GM12878 (cell line): ENCODE results near the gene GTF2A1. TPM values are rescaled to one million over a fixed set of nuclear protein-coding genes. Genes with fewer than 3 reads are reported as not detected.

Source experiments
- ATAC-seq: fragments of 200-7000 bp; cut with Tn5 transposase; 3 replicates; pipeline ENCODE4 v1.9.1; 2020; ENCODE audit warnings: mild to moderate bottlenecking, moderate library complexity
- BruUV-seq: library from RNA; stranded (reverse); fragments of 400-500 nt; replicated peaks from 2 replicates; lab custom pipeline; 2021; lab: Mats Ljungman, UMichigan
- CTCF ChIA-PET: fragments of 300-600 bp; sonication (Branson Sonifier 250); formaldehyde crosslinking; extraction: SDS; loops from one replicate; lab custom pipeline; 2021; ENCODE audit warnings: inconsistent platforms; lab: Yijun Ruan, JAX
- POLR2A ChIA-PET: fragments of 350-600 bp; formaldehyde crosslinking; extraction: SDS; loops from one replicate; lab custom pipeline; 2021; ENCODE audit warnings: inconsistent platforms; lab: Charles Lee
- RAD21 ChIA-PET: fragments of 300-600 bp; sonication (Branson Sonifier 250); formaldehyde crosslinking; loops from one replicate; lab custom pipeline; 2023; ENCODE audit warnings: antibody characterized with exemption; ENCODE audit not compliant: unreplicated experiment; lab: Charles Lee
- SMC1A ChIA-PET: fragments of 300-600 bp; sonication (Branson Sonifier 250); formaldehyde crosslinking; loops from one replicate; lab custom pipeline; 2023; ENCODE audit not compliant: unreplicated experiment, uncharacterized antibody; lab: Charles Lee
- DNase-seq: peaks from one replicate; pipeline ENCODE4 v3.0.0-alpha.2; 2011; ENCODE audit warnings: low read depth, low spot score
- FAIRE-seq: peaks from 3 replicates; lab custom pipeline; 2011; peaks lifted over from hg19 to GRCh38; lab: Jason Lieb, UNC
- H2AFZ ChIP-seq: 2 replicates; pipeline ENCODE4 v1.6.0; 2011; ENCODE audit warnings: low read depth, low read length, control low read depth; ENCODE audit not compliant: control insufficient read depth
- H3K27ac ChIP-seq: 2 replicates; pipeline ENCODE4 v1.5.1; 2011; ENCODE audit warnings: control low read depth; ENCODE audit not compliant: control insufficient read depth, insufficient read depth
- H3K27me3 ChIP-seq, 2 experiments: replicated peaks in 1 of 2; 2 replicates each; pipeline versions ENCODE4 v1.6.0 to v1.6.1; 2011; ENCODE audit warnings: low read length in 1 of 2; ENCODE audit not compliant: control insufficient read depth in 2 of 2, insufficient read depth in 2 of 2
- H3K36me3 ChIP-seq, 2 experiments: 2 replicates each; pipeline ENCODE4 v1.5.1; 2011; ENCODE audit warnings: low read length in 1 of 2; ENCODE audit not compliant: control insufficient read depth in 2 of 2, insufficient read depth in 2 of 2
- H3K4me1 ChIP-seq: 2 replicates; pipeline ENCODE4 v1.6.1; 2011; ENCODE audit warnings: mild to moderate bottlenecking, low read length, moderate library complexity, mixed read lengths; ENCODE audit not compliant: control insufficient read depth, insufficient read depth
- H3K4me2 ChIP-seq: 2 replicates; pipeline ENCODE4 v1.6.0; 2011; ENCODE audit warnings: control low read depth; ENCODE audit not compliant: control insufficient read depth, insufficient read depth
- H3K4me3 ChIP-seq: fragments of 200-600 bp; sonication (generic); 2 replicates; pipeline ENCODE4 v1.5.1; 2016
- H3K79me2 ChIP-seq: 2 replicates; pipeline ENCODE4 v1.6.0; 2011; ENCODE audit warnings: low read length; ENCODE audit not compliant: control insufficient read depth, insufficient read depth
- H3K9ac ChIP-seq: 2 replicates; pipeline ENCODE4 v1.8.0; 2011; ENCODE audit warnings: low read length, control low read depth, mixed read lengths; ENCODE audit not compliant: control insufficient read depth, insufficient read depth
- H3K9me3 ChIP-seq: replicated peaks from 3 replicates; pipeline ENCODE4 v1.5.1; 2011; ENCODE audit warnings: mild to moderate bottlenecking, low read length; ENCODE audit not compliant: control insufficient read depth, insufficient read depth
- H4K20me1 ChIP-seq: 2 replicates; pipeline ENCODE4 v1.6.0; 2011; ENCODE audit not compliant: control insufficient read depth, insufficient read depth
- BMI1 ChIP-seq: fragments of 450-650 bp; IDR thresholded peaks from 2 replicates; pipeline ENCODE4 v1.6.1; 2016; ENCODE audit warnings: mild to moderate bottlenecking, moderate library complexity, borderline replicate concordance
- HCFC1 ChIP-seq: fragments of 150-350 bp; IDR thresholded peaks from 2 replicates; pipeline ENCODE4 v1.6.1; 2014; ENCODE audit warnings: low read length
- HDGF ChIP-seq: fragments of 450-650 bp; IDR thresholded peaks from 2 replicates; pipeline ENCODE4 v1.6.1; 2016; ENCODE audit warnings: antibody characterized with exemption
- KAT2A ChIP-seq: conservative IDR thresholded peaks from 2 replicates; pipeline ENCODE4 v1.6.1; 2011; ENCODE audit warnings: low read depth, low read length; ENCODE audit not compliant: control insufficient read depth
- MEF2B ChIP-seq: fragments of 450-650 bp; IDR thresholded peaks from 2 replicates; pipeline ENCODE4 v1.6.1; 2018; ENCODE audit warnings: mild to moderate bottlenecking, moderate library complexity; ENCODE audit not compliant: partially characterized antibody, poor library complexity, severe bottlenecking
- RBBP5 ChIP-seq: fragments of 200-600 bp; sonication (generic); conservative IDR thresholded peaks from 2 replicates; pipeline ENCODE4 v1.6.1; 2016
- YY1 ChIP-seq: IDR thresholded peaks from 2 replicates; pipeline ENCODE4 v1.6.1; 2011; ENCODE audit warnings: low read depth, mild to moderate bottlenecking, low read length
- WGBS: methylation state at CpG from one replicate; pipeline ENCODE4 v1.1.6; 2016; ENCODE audit warnings: low lambda C conversion rate; ENCODE audit not compliant: insufficient replicate concordance, insufficient coverage; ENCODE audit errors: missing lambda C conversion rate; 5-methylcytosine and 5-hydroxymethylcytosine counted together
- in situ Hi-C: fragments of 300-500 bp; cut with MboI; formaldehyde crosslinking; loops from 9 replicates; pipeline ENCODE4 v1.14.3; 2018; ENCODE audit warnings: mixed read lengths
- intact Hi-C: fragments of 100-400 bp; cut with micrococcal nuclease; formaldehyde crosslinking; loops from one replicate; pipeline ENCODE4 v1.14.2; 2022; ENCODE audit not compliant: unreplicated experiment
- polyA plus RNA-seq, 11 experiments: library from polyadenylated mRNA; depleted of rRNA in 4 of 11; unstranded in 6 of 11; stranded (reverse) in 5 of 11; fragments of >200 nt; fragmentation: Nextera tagmentation in 4 of 11; fragmentation: Illumina TruSeq in 1 of 11; extraction: Ambion mirVana in 4 of 11; extraction: Trizol in 1 of 11; gene quantifications; 1 replicate in 1 of 11; 2 replicates in 10 of 11; pipeline versions ENCODE4 v1.2.1 to v1.2.3, GENCODE V29; 2011 to 2016; ENCODE audit warnings: inconsistent platforms in 2 of 11, missing spikeins in 2 of 11, low read depth in 1 of 11
- total RNA-seq, 4 experiments: library from RNA; depleted of rRNA in 3 of 4; stranded (reverse); fragments of >200 nt in 3 of 4; fragmentation: Illumina TruSeq in 1 of 4; extraction: Trizol in 1 of 4; gene quantifications; 2 replicates each; pipeline versions ENCODE4 v1.2.1 to v1.2.3, GENCODE V29; 2013 to 2021
- TF ChIP-seq, protein P1 (sequence below): fragments of 450-650 bp; IDR thresholded peaks from 2 replicates; pipeline ENCODE4 v1.6.1; 2017; ENCODE audit warnings: borderline replicate concordance
- TF ChIP-seq, protein P2 (sequence below): fragments of 450-650 bp; IDR thresholded peaks from 2 replicates; pipeline ENCODE4 v1.6.1; 2018; ENCODE audit warnings: mild to moderate bottlenecking, low read depth, moderate library complexity; ENCODE audit not compliant: partially characterized antibody
- TF ChIP-seq, protein P3 (sequence below): IDR thresholded peaks from 2 replicates; pipeline ENCODE4 v1.6.1; 2011; ENCODE audit warnings: borderline replicate concordance, low read depth, mild to moderate bottlenecking, moderate library complexity, low read length; ENCODE audit not compliant: insufficient read depth, poor library complexity, severe bottlenecking
- TF ChIP-seq, protein P4 (sequence below): fragments of 450-650 bp; IDR thresholded peaks from 2 replicates; pipeline ENCODE4 v1.6.1; 2017; ENCODE audit warnings: mild to moderate bottlenecking, low read depth, inconsistent platforms; ENCODE audit not compliant: poor library complexity, severe bottlenecking

Gene GTF2A1
- total and polyA plus RNA-seq, 10 of the 15 experiments (the other 5 are each of a cell fraction or from before 2014, with no cell fraction given): 2.5 to 28.7 (median 14.9) TPM

DNA sequence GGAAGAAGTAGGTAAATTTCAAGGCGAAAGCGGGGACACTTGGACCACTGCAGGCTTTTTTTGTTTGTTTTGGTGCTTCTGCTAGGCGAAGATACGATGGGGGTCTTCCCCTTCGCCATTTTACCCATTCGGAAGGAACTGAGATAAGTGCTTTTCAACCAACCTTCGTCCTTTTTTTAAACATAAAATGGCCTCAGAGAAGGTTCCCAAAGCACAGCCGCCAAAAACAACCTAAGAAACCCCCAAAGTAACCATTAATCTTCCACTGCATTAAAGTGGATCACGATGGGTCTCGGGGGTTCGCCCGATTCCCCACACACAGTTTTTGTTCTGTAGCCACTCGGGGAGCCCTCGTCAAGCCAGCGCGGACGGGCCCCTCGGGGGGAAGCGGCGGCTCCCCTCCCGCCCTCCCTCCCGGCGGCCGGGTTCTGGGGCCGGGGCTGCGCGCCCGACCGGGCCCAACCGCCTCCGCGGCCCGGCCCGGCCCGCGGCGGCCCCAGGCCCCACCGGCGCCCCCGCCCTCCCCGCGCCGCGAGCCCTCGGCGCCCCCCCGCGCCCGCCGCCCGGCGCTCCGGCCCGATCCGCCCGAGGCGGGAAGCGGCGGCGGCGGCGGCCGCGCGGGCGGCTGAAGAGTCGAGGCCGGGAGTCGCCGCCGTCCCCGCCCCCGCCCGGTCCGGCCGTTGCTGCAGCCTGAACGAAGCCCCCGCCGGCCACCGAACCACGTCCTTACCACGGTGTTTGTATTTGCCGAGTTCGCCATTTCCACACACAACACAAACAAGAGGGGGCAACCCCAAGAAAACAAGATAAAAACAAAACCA, 790 bp downstream of the GTF2A1 start (continued):
- TF ChIP-seq MEF2B: peak; percentile 4
- no peak for TF ChIP-seq KAT2A
- TF ChIP-seq HDGF: 0 out of 2 replicates have a peak, but pooled peaks have one; percentile 17
- TF ChIP-seq YY1: peak; percentile 91
- peak; percentile 56 for TF ChIP-seq BMI1
- TF ChIP-seq, protein P1, sequence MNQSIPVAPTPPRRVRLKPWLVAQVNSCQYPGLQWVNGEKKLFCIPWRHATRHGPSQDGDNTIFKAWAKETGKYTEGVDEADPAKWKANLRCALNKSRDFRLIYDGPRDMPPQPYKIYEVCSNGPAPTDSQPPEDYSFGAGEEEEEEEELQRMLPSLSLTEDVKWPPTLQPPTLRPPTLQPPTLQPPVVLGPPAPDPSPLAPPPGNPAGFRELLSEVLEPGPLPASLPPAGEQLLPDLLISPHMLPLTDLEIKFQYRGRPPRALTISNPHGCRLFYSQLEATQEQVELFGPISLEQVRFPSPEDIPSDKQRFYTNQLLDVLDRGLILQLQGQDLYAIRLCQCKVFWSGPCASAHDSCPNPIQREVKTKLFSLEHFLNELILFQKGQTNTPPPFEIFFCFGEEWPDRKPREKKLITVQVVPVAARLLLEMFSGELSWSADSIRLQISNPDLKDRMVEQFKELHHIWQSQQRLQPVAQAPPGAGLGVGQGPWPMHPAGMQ: no peak

DNA sequence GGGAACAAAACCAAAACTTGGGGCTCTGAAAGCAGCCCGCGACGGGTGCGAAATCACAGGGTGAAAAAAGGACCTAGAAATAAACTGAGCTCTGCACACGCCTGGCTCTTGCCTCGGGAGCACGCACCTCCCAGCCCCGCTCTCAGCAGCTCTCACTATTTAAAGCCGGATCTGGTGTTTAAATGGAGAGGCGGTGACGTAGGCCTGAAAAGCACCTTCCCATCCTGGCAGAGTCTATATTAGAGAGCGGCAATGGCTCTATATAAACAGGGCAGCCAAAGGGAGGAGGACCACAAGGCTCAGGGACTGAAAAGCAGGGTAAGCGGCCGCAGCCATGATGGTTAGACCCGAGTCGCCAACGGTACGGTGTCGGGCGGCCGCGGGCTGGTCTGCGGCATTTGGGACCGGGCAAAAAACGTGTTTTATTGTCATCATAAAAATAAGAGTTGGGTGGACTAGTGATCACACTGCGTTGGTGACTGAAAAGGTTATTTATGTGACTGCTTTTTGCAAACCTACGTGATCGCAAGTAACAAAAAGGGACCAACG, 1.5 kb downstream of the GTF2A1 start:
- CTCF ChIA-PET: interaction anchor here (0.8 to 2.0 kb wide), 4 partner anchors 27 to 246 kb away, joined by 3 to 19 read pairs (median 3); no protein-coding TSS in a partner anchor
- RAD21 ChIA-PET: interaction anchor here (0.6 to 1.5 kb wide), 7 partner anchors 15 to 252 kb away, joined by 3 to 8 read pairs (median 4); no protein-coding TSS in a partner anchor
- FAIRE-seq (peak; percentile 98), DNase-seq (peak; percentile 85), ATAC-seq (peak; percentile 79)
- POLR2A ChIA-PET: interaction anchor here (0.6 to 1.5 kb wide), 11 partner anchors 13 to 616 kb away, joined by 3 to 5 read pairs (median 4); no protein-coding TSS in a partner anchor
- under 1% methylated on average over 29 of the region's 29 CpGs for WGBS
- Histone ChIP-seq H4K20me1 (no peaks in the 10 kb centered on the region), H3K4me3 (peak overlapping the region; percentile 80), H3K27me3 (no peaks in the 10 kb centered on the region), H3K4me2 (peak overlapping the region; percentile 77), H3K36me3 (peaks cover 0 to 9% of the 10 kb centered on the region in 2 experiments; a peak in 3 of 4 replicates), H3K27ac (peak overlapping the region; percentile 98), H2AFZ (peak overlapping the region; percentile 22), H3K9ac (peak overlapping the region; percentile 97), H3K4me1 (0 out of 2 replicates have a peak, but pooled peaks cover 3% of the 10 kb centered on the region), H3K9me3 (peaks cover 2% of the 10 kb centered on the region; the same call in 1 of the 3 replicates), H3K79me2 (peaks cover 44% of the 10 kb centered on the region)
- intact Hi-C loops (loop anchor here (1.0 to 5.0 kb wide), 5 partner anchors 8 to 315 kb away; partner anchors contain the start of gene CEP128), in situ Hi-C loops (no loop called here)
- SMC1A ChIA-PET: interaction anchor here (1.0 to 1.3 kb wide), 5 partner anchors 32 to 253 kb away, joined by 3 to 4 read pairs (median 4); no protein-coding TSS in a partner anchor
- TSS peak; percentile 67 for BruUV-seq
- no peak for TF ChIP-seq RBBP5
- TF ChIP-seq, protein P2, sequence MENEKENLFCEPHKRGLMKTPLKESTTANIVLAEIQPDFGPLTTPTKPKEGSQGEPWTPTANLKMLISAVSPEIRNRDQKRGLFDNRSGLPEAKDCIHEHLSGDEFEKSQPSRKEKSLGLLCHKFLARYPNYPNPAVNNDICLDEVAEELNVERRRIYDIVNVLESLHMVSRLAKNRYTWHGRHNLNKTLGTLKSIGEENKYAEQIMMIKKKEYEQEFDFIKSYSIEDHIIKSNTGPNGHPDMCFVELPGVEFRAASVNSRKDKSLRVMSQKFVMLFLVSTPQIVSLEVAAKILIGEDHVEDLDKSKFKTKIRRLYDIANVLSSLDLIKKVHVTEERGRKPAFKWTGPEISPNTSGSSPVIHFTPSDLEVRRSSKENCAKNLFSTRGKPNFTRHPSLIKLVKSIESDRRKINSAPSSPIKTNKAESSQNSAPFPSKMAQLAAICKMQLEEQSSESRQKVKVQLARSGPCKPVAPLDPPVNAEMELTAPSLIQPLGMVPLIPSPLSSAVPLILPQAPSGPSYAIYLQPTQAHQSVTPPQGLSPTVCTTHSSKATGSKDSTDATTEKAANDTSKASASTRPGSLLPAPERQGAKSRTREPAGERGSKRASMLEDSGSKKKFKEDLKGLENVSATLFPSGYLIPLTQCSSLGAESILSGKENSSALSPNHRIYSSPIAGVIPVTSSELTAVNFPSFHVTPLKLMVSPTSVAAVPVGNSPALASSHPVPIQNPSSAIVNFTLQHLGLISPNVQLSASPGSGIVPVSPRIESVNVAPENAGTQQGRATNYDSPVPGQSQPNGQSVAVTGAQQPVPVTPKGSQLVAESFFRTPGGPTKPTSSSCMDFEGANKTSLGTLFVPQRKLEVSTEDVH: no peak
- TF ChIP-seq, protein P3, sequence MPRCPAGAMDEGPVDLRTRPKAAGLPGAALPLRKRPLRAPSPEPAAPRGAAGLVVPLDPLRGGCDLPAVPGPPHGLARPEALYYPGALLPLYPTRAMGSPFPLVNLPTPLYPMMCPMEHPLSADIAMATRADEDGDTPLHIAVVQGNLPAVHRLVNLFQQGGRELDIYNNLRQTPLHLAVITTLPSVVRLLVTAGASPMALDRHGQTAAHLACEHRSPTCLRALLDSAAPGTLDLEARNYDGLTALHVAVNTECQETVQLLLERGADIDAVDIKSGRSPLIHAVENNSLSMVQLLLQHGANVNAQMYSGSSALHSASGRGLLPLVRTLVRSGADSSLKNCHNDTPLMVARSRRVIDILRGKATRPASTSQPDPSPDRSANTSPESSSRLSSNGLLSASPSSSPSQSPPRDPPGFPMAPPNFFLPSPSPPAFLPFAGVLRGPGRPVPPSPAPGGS: no peak
- TF ChIP-seq HCFC1: peak; percentile 39; the same call in 1 of the 2 replicates
- peak; percentile 18 for TF ChIP-seq MEF2B
- TF ChIP-seq, protein P4, sequence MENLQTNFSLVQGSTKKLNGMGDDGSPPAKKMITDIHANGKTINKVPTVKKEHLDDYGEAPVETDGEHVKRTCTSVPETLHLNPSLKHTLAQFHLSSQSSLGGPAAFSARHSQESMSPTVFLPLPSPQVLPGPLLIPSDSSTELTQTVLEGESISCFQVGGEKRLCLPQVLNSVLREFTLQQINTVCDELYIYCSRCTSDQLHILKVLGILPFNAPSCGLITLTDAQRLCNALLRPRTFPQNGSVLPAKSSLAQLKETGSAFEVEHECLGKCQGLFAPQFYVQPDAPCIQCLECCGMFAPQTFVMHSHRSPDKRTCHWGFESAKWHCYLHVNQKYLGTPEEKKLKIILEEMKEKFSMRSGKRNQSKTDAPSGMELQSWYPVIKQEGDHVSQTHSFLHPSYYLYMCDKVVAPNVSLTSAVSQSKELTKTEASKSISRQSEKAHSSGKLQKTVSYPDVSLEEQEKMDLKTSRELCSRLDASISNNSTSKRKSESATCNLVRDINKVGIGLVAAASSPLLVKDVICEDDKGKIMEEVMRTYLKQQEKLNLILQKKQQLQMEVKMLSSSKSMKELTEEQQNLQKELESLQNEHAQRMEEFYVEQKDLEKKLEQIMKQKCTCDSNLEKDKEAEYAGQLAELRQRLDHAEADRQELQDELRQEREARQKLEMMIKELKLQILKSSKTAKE: peak; percentile 16
